ENCODE data around the gene SPACA6. TPM values are rescaled to one million over a fixed set of nuclear protein-coding genes. Genes with fewer than 3 reads are reported as not detected.

Gene SPACA6
- total and polyA plus RNA-seq, 9 of the 15 experiments (the other 6 are each of a cell fraction or from before 2014, with no cell fraction given): 1.3 to 17.3 (median 6.2) TPM

GRCh38 chr19:51751655-51752054 is 58.5 kb downstream of the SPACA6 start, which contains the start of gene FPR1:
FPR1 (minus strand) TSS chr19:51751878; CDS start chr19:51746994, 4,884 bp downstream.
- H3K36me3 ChIP-seq (ENCODE audit: control insufficient read depth, insufficient read depth, low read length): no peaks in the 10 kb centered on the region
- WGBS (ENCODE audit: insufficient coverage, low coverage, missing lambda C conversion rate): 13% methylated on average over 2 of the region's 2 CpGs
- intact Hi-C loops (cut with micrococcal nuclease) (no loop called here), in situ Hi-C loops (cut with MboI) (no loop called here)
- ChIA-PET POLR2A (no interaction called here), CTCF (ENCODE audit: low intra/inter-chr PET ratio) (no interaction called here)
- no TSS peak for BruUV-seq (replicated peaks)
- no peak for TF ChIP-seq KAT8 (IDR thresholded peaks at IDR 0.05; ENCODE audit: low read depth)
- TF ChIP-seq ATF3 (IDR thresholded peaks at IDR 0.05): peak; percentile 52; the same call in 1 of the 2 replicates
- TF ChIP-seq ATF3 (CRISPR knock-in tag; conservative IDR thresholded peaks at IDR 0.05): no peak
- H3K9me1 ChIP-seq (ENCODE audit: control insufficient read depth, insufficient read depth, low read length): no peaks in the 10 kb centered on the region
- H3K4me1 ChIP-seq (replicated peaks in 1 of 2; ENCODE audit: control insufficient read depth in 2 of 2, insufficient read depth in 2 of 2, low read length in 2 of 2): peaks cover 0 to 9% of the 10 kb centered on the region in 2 experiments; a peak in 2 of 5 replicates
- peaks cover under 1 to 5% of the 10 kb centered on the region in 2 experiments; a peak in 1 of 5 replicates for H3K27me3 ChIP-seq (ENCODE audit: control insufficient read depth in 2 of 2, insufficient read depth in 2 of 2, low read length in 2 of 2)
- FAIRE-seq: no peak
- DNase-seq (ENCODE audit: extremely low read depth in 1 of 4, low spot score in 3 of 4): no peak
- no peak within 1 kb of the TSS for H3K27ac ChIP-seq (ENCODE audit: extremely low read depth, low read depth, low read length)
- no peak for ATAC-seq
- no peak within 1 kb of the TSS for H3K4me2 ChIP-seq (ENCODE audit: insufficient read depth, low read length)
- H3K79me2 ChIP-seq (ENCODE audit: control insufficient read depth, insufficient read depth, low read length): no peaks in the 10 kb centered on the region
- no peaks in the 10 kb centered on the region for H3K9me3 ChIP-seq (replicated peaks; ENCODE audit: control insufficient read depth, insufficient read depth, low read depth, low read length)
- no peak within 1 kb of the TSS for H3K9ac ChIP-seq (ENCODE audit: insufficient read depth in 1 of 2, low read depth in 2 of 2, low read length in 2 of 2)
- no peak within 1 kb of the TSS for H3K4me3 ChIP-seq
- peak within 1 kb of the TSS; percentile 67; the same call in 1 of the 2 replicates for H2AFZ ChIP-seq (ENCODE audit: low read depth, low read length)
- no peaks in the 10 kb centered on the region for H4K20me1 ChIP-seq (replicated peaks; ENCODE audit: control insufficient read depth, insufficient read depth, low read length)

GRCh38 chr19:51754109-51754508 is 61.0 kb downstream of the SPACA6 start:
- WGBS (ENCODE audit: insufficient coverage, low coverage, missing lambda C conversion rate): 43% methylated on average over 6 of the region's 6 CpGs
- H3K4me1 ChIP-seq (replicated peaks in 1 of 2; ENCODE audit: control insufficient read depth in 2 of 2, insufficient read depth in 2 of 2, low read length in 2 of 2): peaks cover 0 to 9% of the 10 kb centered on the region in 2 experiments; a peak in 2 of 5 replicates
- ATAC-seq: no peak
- no peaks in the 10 kb centered on the region for H3K9me1 ChIP-seq (ENCODE audit: control insufficient read depth, insufficient read depth, low read length)
- H3K27me3 ChIP-seq (ENCODE audit: control insufficient read depth in 2 of 2, insufficient read depth in 2 of 2, low read length in 2 of 2): peaks cover 0 to 5% of the 10 kb centered on the region in 2 experiments; a peak in 1 of 5 replicates
- no peak overlapping the region for H3K4me2 ChIP-seq (ENCODE audit: insufficient read depth, low read length)
- ChIA-PET POLR2A (no interaction called here), CTCF (ENCODE audit: low intra/inter-chr PET ratio) (no interaction called here)
- H3K79me2 ChIP-seq (ENCODE audit: control insufficient read depth, insufficient read depth, low read length): no peaks in the 10 kb centered on the region
- no peak for DNase-seq (ENCODE audit: extremely low read depth in 1 of 4, low spot score in 3 of 4)
- no peak overlapping the region for H3K27ac ChIP-seq (ENCODE audit: extremely low read depth, low read depth, low read length)
- H3K36me3 ChIP-seq (ENCODE audit: control insufficient read depth, insufficient read depth, low read length): no peaks in the 10 kb centered on the region
- in situ Hi-C loops (cut with MboI) (no loop called here), intact Hi-C loops (cut with micrococcal nuclease) (no loop called here)
- no TSS peak for BruUV-seq (replicated peaks)
- H3K4me3 ChIP-seq: no peak overlapping the region
- no peak overlapping the region for H3K9ac ChIP-seq (ENCODE audit: insufficient read depth in 1 of 2, low read depth in 2 of 2, low read length in 2 of 2)
- H2AFZ ChIP-seq (ENCODE audit: low read depth, low read length): 0 out of 2 replicates have a peak overlapping the region, but pooled peaks have one; percentile 14
- no peaks in the 10 kb centered on the region for H3K9me3 ChIP-seq (replicated peaks; ENCODE audit: control insufficient read depth, insufficient read depth, low read depth, low read length)
- no peak for FAIRE-seq
- H4K20me1 ChIP-seq (replicated peaks; ENCODE audit: control insufficient read depth, insufficient read depth, low read length): no peaks in the 10 kb centered on the region
- TF ChIP-seq TFAM (CRISPR knock-in tag; conservative IDR thresholded peaks at IDR 0.05) (no peak), ZNF717 (CRISPR knock-in tag; IDR thresholded peaks at IDR 0.05) (no peak), SIN3B (IDR thresholded peaks at IDR 0.05; ENCODE audit: low read depth) (no peak), THRA (IDR thresholded peaks at IDR 0.05) (no peak), ZNF280A (IDR thresholded peaks at IDR 0.05; ENCODE audit: low read depth, partially characterized antibody) (no peak), TAF7 (tag; IDR thresholded peaks at IDR 0.05) (no peak), RFX7 (CRISPR knock-in tag; IDR thresholded peaks at IDR 0.05) (no peak), ZNF253 (CRISPR knock-in tag; conservative IDR thresholded peaks at IDR 0.05) (no peak)
